Tibial artery (tissue), 4 donors: ENCODE data around the gene TMCO4.

ENCODE experiments used
- DNase-seq, 2 donors: peaks; one replicate each; pipeline ENCODE4 v3.0.0-alpha.2; 2019
- H3K27ac ChIP-seq, 2 donors: fragments of 200-600 bp; sonication (generic) in 1 of 2; 1 replicate in 1 of 2; 2 replicates in 1 of 2; pipeline ENCODE4 v1.5.1; 2018 to 2019; ENCODE audit warnings: mild to moderate bottlenecking in 1 of 2
- H3K27me3 ChIP-seq, 2 donors: fragments of 200-600 bp; sonication (generic) in 1 of 2; one replicate each; pipeline versions ENCODE4 v1.5.1 to v1.6.0; 2016 to 2019
- H3K36me3 ChIP-seq, 3 donors: fragments of 200-600 bp; sonication (generic) in 2 of 3; one replicate each; pipeline ENCODE4 v1.5.1; 2016 to 2019; ENCODE audit warnings: mild to moderate bottlenecking in 2 of 3
- H3K4me1 ChIP-seq, 4 donors: fragments of 200-600 bp; sonication (generic) in 2 of 4; 1 replicate in 3 of 4; 2 replicates in 1 of 4; pipeline ENCODE4 v1.5.1; 2016 to 2019
- H3K4me3 ChIP-seq, 2 donors: fragments of 200-600 bp; sonication (generic) in 1 of 2; 1 replicate in 1 of 2; 2 replicates in 1 of 2; pipeline ENCODE4 v1.5.1; 2018 to 2019; ENCODE audit warnings: mild to moderate bottlenecking in 2 of 2
- H3K9me3 ChIP-seq, 3 donors: fragments of 200-600 bp; sonication (generic) in 1 of 3; one replicate each; pipeline ENCODE4 v1.5.1; 2016 to 2019
- intact Hi-C: fragments of 100-400 bp; cut with DNase I; formaldehyde crosslinking; loops from one replicate; pipeline ENCODE4 v1.15.0; 2023; ENCODE audit warnings: low total_unique reads
- TF ChIP-seq, protein P1 (sequence below), 2 experiments: fragments of 200-600 bp in 1 of 2; fragments of 450-650 bp in 1 of 2; IDR thresholded peaks; one replicate each; pipeline ENCODE4 v1.5.1; 2017 to 2019; ENCODE audit warnings: antibody characterized with exemption in 2 of 2, mild to moderate bottlenecking in 1 of 2, moderate library complexity in 1 of 2

Gene TMCO4

GRCh38 chr1:19658186-19658585 lies 141.5 kb downstream of the TMCO4 start:
- peaks cover 0 to 43% (median 38%) of the 10 kb centered on the region in 3 donors for H3K36me3 ChIP-seq
- no peak for DNase-seq
- H3K4me1 ChIP-seq: peaks cover 0 to 22% (median 9%) of the 10 kb centered on the region in 4 donors
- intact Hi-C loops: no loop called here
- H3K27ac ChIP-seq: no peak overlapping the region
- no peaks in the 10 kb centered on the region for H3K9me3 ChIP-seq
- TF ChIP-seq, protein P1, sequence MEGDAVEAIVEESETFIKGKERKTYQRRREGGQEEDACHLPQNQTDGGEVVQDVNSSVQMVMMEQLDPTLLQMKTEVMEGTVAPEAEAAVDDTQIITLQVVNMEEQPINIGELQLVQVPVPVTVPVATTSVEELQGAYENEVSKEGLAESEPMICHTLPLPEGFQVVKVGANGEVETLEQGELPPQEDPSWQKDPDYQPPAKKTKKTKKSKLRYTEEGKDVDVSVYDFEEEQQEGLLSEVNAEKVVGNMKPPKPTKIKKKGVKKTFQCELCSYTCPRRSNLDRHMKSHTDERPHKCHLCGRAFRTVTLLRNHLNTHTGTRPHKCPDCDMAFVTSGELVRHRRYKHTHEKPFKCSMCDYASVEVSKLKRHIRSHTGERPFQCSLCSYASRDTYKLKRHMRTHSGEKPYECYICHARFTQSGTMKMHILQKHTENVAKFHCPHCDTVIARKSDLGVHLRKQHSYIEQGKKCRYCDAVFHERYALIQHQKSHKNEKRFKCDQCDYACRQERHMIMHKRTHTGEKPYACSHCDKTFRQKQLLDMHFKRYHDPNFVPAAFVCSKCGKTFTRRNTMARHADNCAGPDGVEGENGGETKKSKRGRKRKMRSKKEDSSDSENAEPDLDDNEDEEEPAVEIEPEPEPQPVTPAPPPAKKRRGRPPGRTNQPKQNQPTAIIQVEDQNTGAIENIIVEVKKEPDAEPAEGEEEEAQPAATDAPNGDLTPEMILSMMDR (IDR thresholded peaks at IDR 0.05): no peak
- no peak overlapping the region for H3K4me3 ChIP-seq
- H3K27me3 ChIP-seq: peaks cover 0 to 17% of the 10 kb centered on the region in 2 donors

- TF ChIP-seq, protein P1 (IDR thresholded peaks at IDR 0.05): no peak
- no peak for DNase-seq
- intact Hi-C loops: no loop called here
- Histone ChIP-seq H3K27ac (no peak overlapping the region), H3K9me3 (no peaks in the 10 kb centered on the region), H3K4me3 (no peak overlapping the region), H3K27me3 (peaks cover 0 to 12% of the 10 kb centered on the region in 2 donors), H3K4me1 (peaks cover 0 to 22% (median 10%) of the 10 kb centered on the region in 4 donors), H3K36me3 (peaks cover 0 to 43% (median 38%) of the 10 kb centered on the region in 3 donors)
Measured at GRCh38 chr1:19657511-19657910, 142.2 kb downstream of the TMCO4 start.

- H3K27me3 ChIP-seq: peaks cover 0 to 10% of the 10 kb centered on the region in 2 donors
- H3K4me3 ChIP-seq: no peak overlapping the region
- peaks cover 0 to 27% (median 15%) of the 10 kb centered on the region in 4 donors for H3K4me1 ChIP-seq
- no peak overlapping the region for H3K27ac ChIP-seq
- DNase-seq: no peak
- H3K36me3 ChIP-seq: peaks cover 0 to 43% (median 38%) of the 10 kb centered on the region in 3 donors
- TF ChIP-seq, protein P1 (IDR thresholded peaks at IDR 0.05): no peak
- no peaks in the 10 kb centered on the region for H3K9me3 ChIP-seq
- intact Hi-C loops: no loop called here
Measured at GRCh38 chr1:19656780-19657466, 142.8 kb downstream of the TMCO4 start.

DNA sequence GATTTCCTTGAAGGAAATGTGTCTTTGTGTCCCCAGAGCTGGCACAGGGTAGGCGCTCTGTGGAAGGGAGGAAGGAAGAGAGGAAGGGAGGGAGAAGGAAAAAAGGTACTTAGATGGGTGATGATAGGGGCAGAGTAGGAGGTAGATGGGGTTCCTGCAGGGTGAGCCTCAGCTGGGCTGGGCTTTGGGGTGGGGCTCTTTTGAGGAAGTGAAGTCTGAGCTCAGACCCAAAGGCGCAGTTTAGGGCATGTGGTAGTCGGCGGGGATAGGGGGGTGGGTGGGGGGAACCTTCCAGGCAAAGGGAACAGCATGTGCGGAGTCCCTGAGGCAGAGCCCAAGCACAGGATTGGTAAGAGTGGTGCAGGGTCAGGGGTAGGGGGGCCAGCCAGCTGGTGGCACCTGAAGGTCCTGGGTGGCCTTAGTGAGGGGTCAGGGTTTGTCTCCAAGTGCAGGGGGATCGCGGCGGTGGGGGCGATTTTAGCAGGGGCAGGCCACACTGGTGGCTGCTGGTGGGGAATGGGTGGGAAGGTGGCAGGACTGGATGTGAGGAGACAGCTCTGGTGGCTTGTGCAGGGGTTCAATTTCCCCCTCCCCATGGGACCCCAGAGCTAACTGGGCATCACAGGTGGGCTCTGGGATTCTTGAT lies 143.5 kb downstream of the TMCO4 start:
- Histone ChIP-seq H3K4me3 (no peak overlapping the region), H3K4me1 (peaks cover 0 to 34% (median 17%) of the 10 kb centered on the region in 4 donors), H3K27ac (no peak overlapping the region), H3K9me3 (no peaks in the 10 kb centered on the region), H3K27me3 (peaks cover 0 to 9% of the 10 kb centered on the region in 2 donors), H3K36me3 (peaks cover 0 to 43% (median 38%) of the 10 kb centered on the region in 3 donors)
- no peak for DNase-seq
- intact Hi-C loops: no loop called here
- TF ChIP-seq, protein P1 (IDR thresholded peaks at IDR 0.05): no peak

DNA sequence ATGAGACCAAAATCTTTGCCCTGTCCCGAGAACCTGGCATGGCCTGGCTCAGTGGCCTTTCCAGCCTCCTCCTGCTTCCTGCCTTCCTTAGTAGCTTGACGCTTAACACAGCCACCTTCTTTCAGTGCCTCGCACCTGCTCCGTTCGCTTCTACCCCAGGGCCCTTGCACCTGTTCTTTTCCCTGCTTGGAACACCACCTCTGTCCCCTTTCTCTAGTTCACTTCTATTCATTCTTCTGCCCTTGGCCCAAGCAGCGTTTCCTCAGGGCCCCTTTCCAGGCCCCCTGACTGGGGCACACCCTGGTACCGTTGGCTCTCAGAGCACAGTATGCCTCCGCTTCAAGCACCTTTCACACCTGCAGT lies 144.0 kb downstream of the TMCO4 start:
- no peak for DNase-seq
- Histone ChIP-seq H3K36me3 (peaks cover 0 to 43% (median 38%) of the 10 kb centered on the region in 3 donors), H3K4me3 (no peak overlapping the region), H3K4me1 (peaks cover 0 to 39% (median 23%) of the 10 kb centered on the region in 4 donors), H3K27ac (no peak overlapping the region), H3K9me3 (no peaks in the 10 kb centered on the region), H3K27me3 (peaks cover 0 to 3% of the 10 kb centered on the region in 2 donors)
- TF ChIP-seq, protein P1 (IDR thresholded peaks at IDR 0.05): no peak
- intact Hi-C loops: no loop called here
